ENCODE measurements around the gene XCL1. TPM values are rescaled to one million over a fixed set of nuclear protein-coding genes. Genes with fewer than 3 reads are reported as not detected.

The XCL1 gene
- total and polyA plus RNA-seq, 2 donors (not counting 1 experiment from before 2014, with no cell fraction given): not detected

GRCh38 chr1:168598125-168598524 lies 21.7 kb downstream of the XCL1 start:
- Histone ChIP-seq H3K36me3 (ENCODE audit: control insufficient read depth, insufficient read depth, low read length) (no peaks in the 10 kb centered on the region), H3K79me2 (ENCODE audit: control insufficient read depth, insufficient read depth, low read length) (no peaks in the 10 kb centered on the region)

GRCh38 chr1:168598892-168599291 lies 22.5 kb downstream of the XCL1 start:
- no peak for DNase-seq (ENCODE audit: low read depth in 2 of 2)
- TF ChIP-seq CTCF (conservative IDR thresholded peaks at IDR 0.05 in 1 of 2, IDR thresholded peaks at IDR 0.05 in 1 of 2; ENCODE audit: low read depth in 1 of 2, low read length in 2 of 2) (no peak), EZH2 (IDR thresholded peaks at IDR 0.05; ENCODE audit: low read length, missing control alignments) (no peak)
- Histone ChIP-seq H2AFZ (ENCODE audit: low read length) (no peak overlapping the region), H3K9me3 (ENCODE audit: control insufficient read depth, insufficient read depth, low read depth, low read length) (no peaks in the 10 kb centered on the region), H4K20me1 (ENCODE audit: control insufficient read depth, extremely low read depth, insufficient read depth, low read length) (no peaks in the 10 kb centered on the region), H3K79me2 (ENCODE audit: control insufficient read depth, insufficient read depth, low read length) (no peaks in the 10 kb centered on the region), H3K36me3 (ENCODE audit: control insufficient read depth, insufficient read depth, low read length) (no peaks in the 10 kb centered on the region), H3K4me3 (replicated peaks in 1 of 4; ENCODE audit: control extremely low read depth in 1 of 4, insufficient read depth in 1 of 4, low read depth in 3 of 4, low read length in 4 of 4) (no peak overlapping the region), H3K9ac (ENCODE audit: insufficient read depth, low read length) (no peak overlapping the region), H3K4me1 (ENCODE audit: control insufficient read depth, extremely low read depth, insufficient read depth, low read length) (no peaks in the 10 kb centered on the region), H3K27me3 (ENCODE audit: control insufficient read depth, insufficient read depth, low read length) (no peaks in the 10 kb centered on the region), H3K4me2 (ENCODE audit: extremely low read depth, insufficient read depth, low read length) (no peak overlapping the region), H3K27ac (ENCODE audit: insufficient read depth, low read length) (no peak overlapping the region)

More at GRCh38 chr1:168598125-168598524, 21.7 kb downstream of the XCL1 start:
- DNase-seq (ENCODE audit: low read depth in 2 of 2): no peak
- no peak for TF ChIP-seq CTCF (conservative IDR thresholded peaks at IDR 0.05 in 1 of 2, IDR thresholded peaks at IDR 0.05 in 1 of 2; ENCODE audit: low read depth in 1 of 2, low read length in 2 of 2)
- TF ChIP-seq EZH2 (IDR thresholded peaks at IDR 0.05; ENCODE audit: low read length, missing control alignments): no peak
- Histone ChIP-seq H3K27ac (ENCODE audit: insufficient read depth, low read length) (no peak overlapping the region), H3K4me2 (ENCODE audit: extremely low read depth, insufficient read depth, low read length) (no peak overlapping the region), H3K27me3 (ENCODE audit: control insufficient read depth, insufficient read depth, low read length) (no peaks in the 10 kb centered on the region), H3K4me3 (replicated peaks in 1 of 4; ENCODE audit: control extremely low read depth in 1 of 4, insufficient read depth in 1 of 4, low read depth in 3 of 4, low read length in 4 of 4) (no peak overlapping the region), H2AFZ (ENCODE audit: low read length) (no peak overlapping the region), H4K20me1 (ENCODE audit: control insufficient read depth, extremely low read depth, insufficient read depth, low read length) (no peaks in the 10 kb centered on the region), H3K4me1 (ENCODE audit: control insufficient read depth, extremely low read depth, insufficient read depth, low read length) (no peaks in the 10 kb centered on the region), H3K9me3 (ENCODE audit: control insufficient read depth, insufficient read depth, low read depth, low read length) (no peaks in the 10 kb centered on the region), H3K9ac (ENCODE audit: insufficient read depth, low read length) (no peak overlapping the region)

GRCh38 chr1:168599641-168600040 lies 23.2 kb downstream of the XCL1 start:
- no peaks in the 10 kb centered on the region for H3K79me2 ChIP-seq (ENCODE audit: control insufficient read depth, insufficient read depth, low read length)
- H3K9me3 ChIP-seq (ENCODE audit: control insufficient read depth, insufficient read depth, low read depth, low read length): no peaks in the 10 kb centered on the region
- no peak overlapping the region for H3K9ac ChIP-seq (ENCODE audit: insufficient read depth, low read length)
- no peak overlapping the region for H2AFZ ChIP-seq (ENCODE audit: low read length)
- no peak overlapping the region for H3K4me3 ChIP-seq (replicated peaks in 1 of 4; ENCODE audit: control extremely low read depth in 1 of 4, insufficient read depth in 1 of 4, low read depth in 3 of 4, low read length in 4 of 4)
- H3K36me3 ChIP-seq (ENCODE audit: control insufficient read depth, insufficient read depth, low read length): no peaks in the 10 kb centered on the region
- TF ChIP-seq CTCF (conservative IDR thresholded peaks at IDR 0.05 in 1 of 2, IDR thresholded peaks at IDR 0.05 in 1 of 2; ENCODE audit: low read depth in 1 of 2, low read length in 2 of 2) (no peak), EZH2 (IDR thresholded peaks at IDR 0.05; ENCODE audit: low read length, missing control alignments) (no peak)
- H3K4me1 ChIP-seq (ENCODE audit: control insufficient read depth, extremely low read depth, insufficient read depth, low read length): no peaks in the 10 kb centered on the region
- no peak overlapping the region for H3K27ac ChIP-seq (ENCODE audit: insufficient read depth, low read length)
- no peaks in the 10 kb centered on the region for H4K20me1 ChIP-seq (ENCODE audit: control insufficient read depth, extremely low read depth, insufficient read depth, low read length)
- no peak for DNase-seq (ENCODE audit: low read depth in 2 of 2)
- no peak overlapping the region for H3K4me2 ChIP-seq (ENCODE audit: extremely low read depth, insufficient read depth, low read length)
- no peaks in the 10 kb centered on the region for H3K27me3 ChIP-seq (ENCODE audit: control insufficient read depth, insufficient read depth, low read length)

Measured in fibroblast of lung (primary cell).